GM18505 (cell line): Measurements from ENCODE around the gene TGM4.

ENCODE experiments used
- ATAC-seq: cut with Tn5 transposase; IDR thresholded peaks from one replicate; pipeline ENCODE4 v1.9.1; 2021; ENCODE audit not compliant: unreplicated experiment
- POLR2A ChIP-seq: IDR thresholded peaks from 4 replicates; pipeline ENCODE4 v1.6.1; 2011; ENCODE audit warnings: borderline replicate concordance; ENCODE audit not compliant: insufficient read depth, insufficient read length; ENCODE audit errors: extremely low read depth

Gene TGM4

DNA sequence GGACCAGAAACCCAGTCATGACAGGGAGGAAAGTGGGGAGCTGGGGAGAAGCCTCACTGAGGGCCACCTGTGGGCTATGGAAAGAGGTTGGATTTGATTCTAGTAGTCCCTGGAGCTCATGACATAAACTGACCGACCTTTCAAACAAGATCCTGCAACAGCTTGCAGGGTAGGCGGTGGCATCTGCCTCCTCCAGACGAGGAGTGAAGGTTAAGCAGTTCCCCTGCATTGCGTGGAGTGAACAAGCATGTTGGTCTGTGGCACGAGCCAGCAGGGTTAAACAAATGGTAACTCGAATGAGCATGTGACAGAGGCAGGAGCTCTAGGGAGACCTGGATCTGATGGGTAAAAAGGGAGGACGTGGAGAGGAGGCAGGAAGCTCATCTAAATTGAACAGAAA, 12.7 kb downstream of the TGM4 start:
- no peak for ATAC-seq
- no peak for TF ChIP-seq POLR2A

DNA sequence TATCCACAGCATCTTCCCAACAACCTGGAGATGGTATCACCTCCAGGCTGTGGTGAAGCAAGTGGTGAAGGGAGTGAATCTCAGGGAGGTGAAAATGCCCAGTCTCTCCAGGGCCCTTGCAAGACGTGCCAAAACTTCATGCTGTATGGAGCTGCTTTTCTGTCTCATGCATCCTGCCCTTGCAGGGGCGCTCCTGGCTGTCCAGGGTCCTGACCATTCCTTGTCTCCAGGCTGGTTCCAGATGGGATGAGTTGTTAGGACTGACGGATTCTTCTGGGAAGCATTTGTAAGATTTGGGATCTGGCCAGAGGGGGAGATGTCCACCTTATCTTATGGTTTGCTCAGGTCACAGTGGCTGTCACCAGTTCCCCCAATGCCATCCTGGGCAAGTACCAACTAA, 15.8 kb downstream of the TGM4 start:
- ATAC-seq: no peak
- TF ChIP-seq POLR2A: no peak

- TF ChIP-seq POLR2A: no peak
- no peak for ATAC-seq
Measured at GRCh38 chr3:44890852-44891251, 16.4 kb downstream of the TGM4 start.

DNA sequence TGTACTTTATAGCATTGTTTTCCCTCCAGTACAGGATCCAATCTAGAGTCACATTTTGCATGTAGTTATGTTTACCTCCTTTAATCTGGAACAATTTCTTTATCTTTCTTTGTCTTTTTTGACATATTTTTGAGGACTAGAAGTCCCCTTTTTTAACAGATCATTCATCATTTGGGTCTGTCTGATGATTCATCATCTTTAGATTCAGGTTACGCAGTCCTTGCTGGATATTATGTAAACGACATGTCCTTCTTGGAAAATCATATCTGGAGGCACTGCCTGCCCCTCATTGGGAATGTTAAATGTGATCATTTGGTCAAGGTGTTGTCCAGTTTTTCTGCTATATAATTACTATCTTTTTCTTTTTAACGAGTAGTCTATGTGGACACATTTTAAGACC, 18.3 kb downstream of the TGM4 start:
- ATAC-seq: no peak
- no peak for TF ChIP-seq POLR2A

- ATAC-seq: no peak
- TF ChIP-seq POLR2A: no peak
Measured at GRCh38 chr3:44893097-44893496, 18.7 kb downstream of the TGM4 start.

DNA sequence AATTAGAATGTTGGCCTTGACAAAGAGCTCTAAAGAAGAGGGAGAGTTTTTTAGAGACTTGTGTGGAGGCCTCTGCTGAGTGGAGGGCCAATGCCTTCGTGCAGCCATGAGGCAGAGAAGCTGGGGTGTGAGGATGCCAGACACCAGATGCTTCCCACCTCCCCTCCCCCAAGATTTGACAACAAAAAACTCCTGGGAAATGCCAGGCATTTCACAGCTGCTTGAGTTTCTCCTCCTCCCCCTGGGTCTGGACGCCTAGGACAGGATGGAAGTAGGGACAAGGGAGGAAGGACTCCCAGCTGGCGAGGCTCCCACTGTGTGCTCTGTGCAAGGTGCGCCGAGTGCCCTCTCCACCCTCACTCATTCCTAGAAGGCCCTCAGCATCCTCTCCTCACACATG, 20.1 kb downstream of the TGM4 start:
- no peak for TF ChIP-seq POLR2A
- ATAC-seq: no peak

DNA sequence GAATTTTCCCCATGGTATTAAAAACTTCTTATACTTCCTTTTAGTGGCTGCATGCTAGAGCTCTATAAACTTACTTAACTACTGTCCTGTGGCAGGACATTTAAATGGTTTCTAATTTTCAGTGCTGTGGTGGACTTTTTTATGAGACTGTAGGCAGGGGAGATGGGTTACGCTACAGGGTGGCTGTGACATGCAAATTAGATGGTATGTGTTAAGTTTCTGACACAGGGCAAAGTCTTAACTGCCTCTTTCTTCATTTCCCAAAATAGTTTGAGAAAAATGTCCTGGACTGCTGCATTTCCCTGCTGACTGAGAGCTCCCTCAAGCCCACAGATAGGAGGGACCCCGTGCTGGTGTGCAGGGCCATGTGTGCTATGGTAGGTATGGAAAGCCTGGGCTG, 22.0 kb downstream of the TGM4 start:
- no peak for ATAC-seq
- TF ChIP-seq POLR2A: no peak

DNA sequence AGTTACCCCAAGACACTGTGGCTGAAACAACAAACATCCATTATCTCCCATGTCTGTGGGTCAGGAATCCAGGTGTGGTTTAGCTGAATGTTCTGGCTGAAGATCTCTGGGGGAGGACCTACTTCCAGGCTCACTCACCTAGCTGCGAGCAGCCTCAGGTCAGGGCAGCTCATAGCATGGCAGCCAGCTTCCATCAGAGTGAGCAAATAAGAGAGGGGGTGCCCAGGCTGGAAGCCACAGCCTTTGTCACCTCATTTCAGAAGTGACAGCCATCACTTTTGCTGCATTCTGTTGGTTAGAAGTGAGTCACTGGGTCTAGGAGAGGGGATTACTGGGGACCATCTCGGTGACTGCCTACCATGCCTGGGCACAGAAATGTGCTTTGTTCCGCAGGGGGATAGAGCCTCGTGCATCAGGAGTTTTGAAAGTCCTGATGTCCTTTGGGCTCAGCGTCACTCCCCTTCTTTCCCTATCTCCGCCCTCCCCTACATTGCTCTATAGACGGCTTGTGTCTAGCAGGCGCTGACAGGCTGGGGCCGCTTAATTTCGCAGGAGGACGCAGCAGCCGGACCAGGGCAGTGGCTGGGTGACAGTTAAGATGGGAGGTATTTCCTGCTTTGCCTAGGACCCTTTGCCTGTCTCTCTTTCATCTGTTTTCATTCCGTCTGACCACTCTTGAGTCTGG, 25.4 kb downstream of the TGM4 start:
- no peak for TF ChIP-seq POLR2A
- ATAC-seq: no peak

DNA sequence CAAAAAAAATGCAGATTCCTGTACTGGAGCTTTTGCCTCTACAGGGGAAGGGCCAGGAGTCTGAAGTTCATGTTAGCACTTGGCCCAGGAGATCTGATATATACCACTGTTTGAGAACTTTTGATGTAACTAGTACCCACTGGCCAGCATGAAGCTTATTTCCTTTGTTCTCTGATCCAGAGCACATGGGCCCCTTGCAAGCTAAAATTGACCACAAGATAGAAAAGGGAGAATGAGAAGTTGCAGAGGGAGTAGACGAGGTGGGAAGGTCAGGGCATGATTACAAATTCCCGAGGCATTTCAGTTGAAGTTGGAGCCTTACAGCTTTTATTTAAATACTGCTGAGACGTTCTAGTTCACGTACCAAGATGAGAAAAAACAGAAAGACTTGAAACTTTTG, 28.2 kb downstream of the TGM4 start:
- ATAC-seq: no peak
- no peak for TF ChIP-seq POLR2A

- no peak for TF ChIP-seq POLR2A
- no peak for ATAC-seq
Measured at GRCh38 chr3:44903314-44903713, 28.9 kb downstream of the TGM4 start.

- no peak for TF ChIP-seq POLR2A
- no peak for ATAC-seq
Measured at GRCh38 chr3:44903751-44904150, 29.3 kb downstream of the TGM4 start.

- no peak for TF ChIP-seq POLR2A
- ATAC-seq: no peak
Measured at GRCh38 chr3:44905446-44906157, 31.2 kb downstream of the TGM4 start.

DNA sequence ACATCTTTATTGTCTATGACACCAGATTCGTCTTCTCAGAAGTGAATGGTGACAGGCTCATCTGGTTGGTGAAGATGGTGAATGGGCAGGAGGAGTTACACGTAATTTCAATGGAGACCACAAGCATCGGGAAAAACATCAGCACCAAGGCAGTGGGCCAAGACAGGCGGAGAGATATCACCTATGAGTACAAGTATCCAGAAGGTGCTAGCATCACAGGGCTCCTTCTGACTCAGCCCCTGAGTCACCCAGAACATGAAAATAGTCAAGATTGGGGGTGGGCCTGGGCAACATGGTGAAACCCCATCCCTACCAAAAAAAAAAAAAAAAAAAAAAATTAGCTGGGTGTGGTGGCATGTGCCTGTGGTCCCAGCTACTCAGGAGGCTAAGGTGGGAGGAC, 32.6 kb downstream of the TGM4 start:
- TF ChIP-seq POLR2A: no peak
- no peak for ATAC-seq

GRCh38 chr3:44907612-44908011, 33.2 kb downstream of the TGM4 start:
- ATAC-seq: no peak

More at GRCh38 chr3:44907612-44908011, 33.2 kb downstream of the TGM4 start:
- no peak for TF ChIP-seq POLR2A
